K562 (cell line): ENCODE results near the gene PACS1. TPM values are rescaled to one million over a fixed set of nuclear protein-coding genes. Genes with fewer than 3 reads are reported as not detected.

ENCODE experiments used
- BRD9 ChIP-seq: fragments of 450-650 bp; IDR thresholded peaks from 2 replicates; pipeline ENCODE4 v1.6.1; 2018; ENCODE audit warnings: low read depth; ENCODE audit not compliant: partially characterized antibody
- CC2D1A ChIP-seq: fragments of 450-650 bp; IDR thresholded peaks from 2 replicates; pipeline ENCODE4 v1.6.1; 2017; ENCODE audit warnings: mild to moderate bottlenecking
- EHMT2 ChIP-seq: fragments of 450-650 bp; IDR thresholded peaks from 2 replicates; pipeline ENCODE4 v1.6.1; 2018; ENCODE audit warnings: antibody characterized with exemption
- KHSRP ChIP-seq: fragments of 450-650 bp; IDR thresholded peaks from 2 replicates; pipeline ENCODE4 v1.6.1; 2017
- MLX ChIP-seq, 2 experiments: fragments of 450-650 bp in 1 of 2; sonication (generic) in 1 of 2; formaldehyde crosslinking; conservative IDR thresholded peaks; 2 replicates each; pipeline versions ENCODE4 v1.4.0 to v1.8.1; 2020 to 2022; ENCODE audit warnings: mild to moderate bottlenecking in 1 of 2, missing genetic modification reagents in 1 of 2
- MTA1 ChIP-seq: fragments of 450-650 bp; IDR thresholded peaks from 2 replicates; pipeline ENCODE4 v1.6.1; 2017; ENCODE audit warnings: borderline replicate concordance
- NFIX ChIP-seq: fragments of 250-450 bp; sonication (Bioruptor Pico); IDR thresholded peaks from 2 replicates; pipeline ENCODE4 v1.4.0; 2020; ENCODE audit warnings: low read depth, mild to moderate bottlenecking, moderate library complexity
- NFXL1 ChIP-seq: fragments of 450-650 bp; formaldehyde crosslinking; IDR thresholded peaks from 2 replicates; pipeline ENCODE4 v1.4.0; 2021; ENCODE audit warnings: mild to moderate bottlenecking
- POLR2B ChIP-seq: fragments of 450-650 bp; IDR thresholded peaks from 2 replicates; pipeline ENCODE4 v1.6.1; 2018; ENCODE audit warnings: low read depth; ENCODE audit not compliant: partially characterized antibody
- RBM14 ChIP-seq: fragments of 200-400 bp; formaldehyde crosslinking; IDR thresholded peaks from 2 replicates; pipeline ENCODE4 v1.6.1; 2018; ENCODE audit warnings: low read depth, mild to moderate bottlenecking, low read length, moderate library complexity, borderline replicate concordance; ENCODE audit not compliant: insufficient read depth
- TBL1XR1 ChIP-seq, 2 experiments: IDR thresholded peaks; 2 replicates each; pipeline ENCODE4 v1.6.1; 2012; ENCODE audit warnings: improper control_type of control experiment in 2 of 2, low read length in 2 of 2, mild to moderate bottlenecking in 1 of 2
- ZBTB7A ChIP-seq: IDR thresholded peaks from 2 replicates; pipeline ENCODE4 v1.6.1; 2011; ENCODE audit warnings: low read depth, mild to moderate bottlenecking, low read length, moderate library complexity, borderline replicate concordance; ENCODE audit not compliant: control insufficient read depth
- ZNF311 ChIP-seq: fragments of 250-450 bp; sonication (Bioruptor Pico); IDR thresholded peaks from 2 replicates; pipeline ENCODE4 v1.4.0; 2020; ENCODE audit warnings: mild to moderate bottlenecking, moderate library complexity
- polyA plus RNA-seq, 8 experiments: library from polyadenylated mRNA; depleted of rRNA in 4 of 8; stranded (reverse) in 5 of 8; unstranded in 3 of 8; fragments of >200 nt; fragmentation: Nextera tagmentation in 2 of 8; fragmentation: Illumina TruSeq in 1 of 8; extraction: Ambion mirVana in 2 of 8; extraction: Trizol in 1 of 8; gene quantifications; 2 replicates each; pipeline versions ENCODE4 v1.2.1 to v1.2.3, GENCODE V29; 2011 to 2014; ENCODE audit warnings: inconsistent platforms in 1 of 8, missing spikeins in 1 of 8
- total RNA-seq, 7 experiments: library from RNA; depleted of rRNA in 6 of 7; stranded (reverse); fragments of >200 nt in 6 of 7; fragmentation: Illumina TruSeq in 2 of 7; extraction: Trizol in 2 of 7; gene quantifications; 2 replicates each; pipeline versions ENCODE4 v1.2.1 to v1.2.3, GENCODE V29; 2011 to 2021; ENCODE audit warnings: low replicate concordance in 1 of 7
- TF ChIP-seq, protein P1 (sequence below): fragments of 450-650 bp; IDR thresholded peaks from 2 replicates; pipeline ENCODE4 v1.7.1; 2018; ENCODE audit warnings: mild to moderate bottlenecking, low read depth; ENCODE audit not compliant: partially characterized antibody
- TF ChIP-seq, protein P2 (sequence below): fragments of 150-350 bp; conservative IDR thresholded peaks from 2 replicates; pipeline ENCODE4 v1.6.1; 2014; ENCODE audit warnings: low read length
- TF ChIP-seq, protein P3 (sequence below): fragments of 450-650 bp; IDR thresholded peaks from 2 replicates; pipeline ENCODE4 v1.6.1; 2016; ENCODE audit warnings: missing biosample characterization, missing genetic modification characterization

PACS1 gene
- total and polyA plus RNA-seq, 9 of the 15 experiments (the other 6 are each of a cell fraction or from before 2014, with no cell fraction given): 0.34 to 28.1 (median 8.5) TPM

- TF ChIP-seq, protein P1, sequence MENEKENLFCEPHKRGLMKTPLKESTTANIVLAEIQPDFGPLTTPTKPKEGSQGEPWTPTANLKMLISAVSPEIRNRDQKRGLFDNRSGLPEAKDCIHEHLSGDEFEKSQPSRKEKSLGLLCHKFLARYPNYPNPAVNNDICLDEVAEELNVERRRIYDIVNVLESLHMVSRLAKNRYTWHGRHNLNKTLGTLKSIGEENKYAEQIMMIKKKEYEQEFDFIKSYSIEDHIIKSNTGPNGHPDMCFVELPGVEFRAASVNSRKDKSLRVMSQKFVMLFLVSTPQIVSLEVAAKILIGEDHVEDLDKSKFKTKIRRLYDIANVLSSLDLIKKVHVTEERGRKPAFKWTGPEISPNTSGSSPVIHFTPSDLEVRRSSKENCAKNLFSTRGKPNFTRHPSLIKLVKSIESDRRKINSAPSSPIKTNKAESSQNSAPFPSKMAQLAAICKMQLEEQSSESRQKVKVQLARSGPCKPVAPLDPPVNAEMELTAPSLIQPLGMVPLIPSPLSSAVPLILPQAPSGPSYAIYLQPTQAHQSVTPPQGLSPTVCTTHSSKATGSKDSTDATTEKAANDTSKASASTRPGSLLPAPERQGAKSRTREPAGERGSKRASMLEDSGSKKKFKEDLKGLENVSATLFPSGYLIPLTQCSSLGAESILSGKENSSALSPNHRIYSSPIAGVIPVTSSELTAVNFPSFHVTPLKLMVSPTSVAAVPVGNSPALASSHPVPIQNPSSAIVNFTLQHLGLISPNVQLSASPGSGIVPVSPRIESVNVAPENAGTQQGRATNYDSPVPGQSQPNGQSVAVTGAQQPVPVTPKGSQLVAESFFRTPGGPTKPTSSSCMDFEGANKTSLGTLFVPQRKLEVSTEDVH: peak; percentile 51
- TF ChIP-seq ZBTB7A (peak; percentile 93; the same call in 1 of the 2 replicates), ZNF311 (CRISPR knock-in tag) (no peak), MTA1 (no peak), NFXL1 (no peak), NFIX (no peak), POLR2B (no peak), MLX (CRISPR knock-in tag; conservative IDR thresholded peaks at IDR 0.05) (0 out of 4 replicates have a peak, but pooled peaks of 1 of the 2 experiments have one; percentile 55), KHSRP (no peak), EHMT2 (peak; percentile 99), BRD9 (no peak), CC2D1A (peak; percentile 57; the same call in 1 of the 2 replicates), RBM14 (no peak), TBL1XR1 (IDR thresholded peaks at IDR 0.05; ENCODE audit: low read length in 2 of 2) (no peak)
- TF ChIP-seq, protein P2, sequence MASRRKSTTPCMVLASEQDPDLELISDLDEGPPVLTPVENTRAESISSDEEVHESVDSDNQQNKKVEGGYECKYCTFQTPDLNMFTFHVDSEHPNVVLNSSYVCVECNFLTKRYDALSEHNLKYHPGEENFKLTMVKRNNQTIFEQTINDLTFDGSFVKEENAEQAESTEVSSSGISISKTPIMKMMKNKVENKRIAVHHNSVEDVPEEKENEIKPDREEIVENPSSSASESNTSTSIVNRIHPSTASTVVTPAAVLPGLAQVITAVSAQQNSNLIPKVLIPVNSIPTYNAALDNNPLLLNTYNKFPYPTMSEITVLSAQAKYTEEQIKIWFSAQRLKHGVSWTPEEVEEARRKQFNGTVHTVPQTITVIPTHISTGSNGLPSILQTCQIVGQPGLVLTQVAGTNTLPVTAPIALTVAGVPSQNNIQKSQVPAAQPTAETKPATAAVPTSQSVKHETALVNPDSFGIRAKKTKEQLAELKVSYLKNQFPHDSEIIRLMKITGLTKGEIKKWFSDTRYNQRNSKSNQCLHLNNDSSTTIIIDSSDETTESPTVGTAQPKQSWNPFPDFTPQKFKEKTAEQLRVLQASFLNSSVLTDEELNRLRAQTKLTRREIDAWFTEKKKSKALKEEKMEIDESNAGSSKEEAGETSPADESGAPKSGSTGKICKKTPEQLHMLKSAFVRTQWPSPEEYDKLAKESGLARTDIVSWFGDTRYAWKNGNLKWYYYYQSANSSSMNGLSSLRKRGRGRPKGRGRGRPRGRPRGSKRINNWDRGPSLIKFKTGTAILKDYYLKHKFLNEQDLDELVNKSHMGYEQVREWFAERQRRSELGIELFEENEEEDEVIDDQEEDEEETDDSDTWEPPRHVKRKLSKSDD: no peak
- TF ChIP-seq, protein P3, sequence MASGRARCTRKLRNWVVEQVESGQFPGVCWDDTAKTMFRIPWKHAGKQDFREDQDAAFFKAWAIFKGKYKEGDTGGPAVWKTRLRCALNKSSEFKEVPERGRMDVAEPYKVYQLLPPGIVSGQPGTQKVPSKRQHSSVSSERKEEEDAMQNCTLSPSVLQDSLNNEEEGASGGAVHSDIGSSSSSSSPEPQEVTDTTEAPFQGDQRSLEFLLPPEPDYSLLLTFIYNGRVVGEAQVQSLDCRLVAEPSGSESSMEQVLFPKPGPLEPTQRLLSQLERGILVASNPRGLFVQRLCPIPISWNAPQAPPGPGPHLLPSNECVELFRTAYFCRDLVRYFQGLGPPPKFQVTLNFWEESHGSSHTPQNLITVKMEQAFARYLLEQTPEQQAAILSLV (tag): 0 out of 2 replicates have a peak, but pooled peaks have one; percentile 46
These were observed 219.7 kb downstream of the PACS1 start (continued) for GRCh38 chr11:66289548-66290329.
